ENCODE measurements around the gene PRLH. TPM values are rescaled to one million over a fixed set of nuclear protein-coding genes. Genes with fewer than 3 reads are reported as not detected.

The PRLH gene
- polyA plus RNA-seq, 3 donors from 2014 or later: not detected

- no peaks in the 10 kb centered on the region for H3K9me3 Mint-ChIP-seq
- no peaks in the 10 kb centered on the region for H3K36me3 Mint-ChIP-seq
- H3K27me3 Mint-ChIP-seq (ENCODE audit: low read depth in 3 of 3): peaks cover 0 to 4% (median 2%) of the 10 kb centered on the region in 3 donors
- no peak overlapping the region for H3K4me3 Mint-ChIP-seq
- H3K27ac Mint-ChIP-seq: no peak overlapping the region
- DNase-seq: no peak
- no peaks in the 10 kb centered on the region for H3K4me1 Mint-ChIP-seq
Observed at GRCh38 chr2:237546876-237547395, 19.4 kb upstream of the PRLH start.

DNA sequence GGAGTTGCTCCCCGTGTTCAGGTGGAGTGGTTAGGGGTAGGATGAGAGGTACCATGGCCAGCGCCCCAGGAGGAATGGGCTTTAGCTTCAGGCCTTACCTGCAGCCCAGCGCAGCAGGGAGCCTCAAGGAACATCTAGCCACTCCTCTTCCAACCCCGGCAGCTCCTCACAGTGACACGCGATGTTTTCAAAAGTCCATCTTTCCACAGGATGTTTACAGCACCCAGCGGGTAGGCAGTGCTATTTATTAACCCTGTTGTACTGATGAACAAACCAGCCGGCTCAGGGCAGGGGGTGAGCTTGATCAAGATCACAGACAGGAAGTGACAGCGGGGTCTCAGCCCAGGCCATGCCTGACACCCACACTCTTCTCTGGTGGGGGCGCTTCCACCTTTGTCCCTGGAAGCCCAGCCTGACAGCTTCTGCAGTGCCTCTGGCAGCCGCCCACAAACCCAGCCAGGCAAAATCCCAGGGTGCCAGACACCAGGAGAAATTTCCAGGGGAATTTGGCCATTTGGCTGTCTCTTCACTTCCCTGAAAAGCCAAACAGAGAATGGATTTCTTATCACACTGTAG lies 18.4 kb upstream of the PRLH start:
- H3K9me3 Mint-ChIP-seq: no peaks in the 10 kb centered on the region
- H3K27ac Mint-ChIP-seq: no peak overlapping the region
- peaks cover 0 to 9% (median 2%) of the 10 kb centered on the region in 3 donors for H3K27me3 Mint-ChIP-seq (ENCODE audit: low read depth in 3 of 3)
- H3K4me3 Mint-ChIP-seq: no peak overlapping the region
- DNase-seq: no peak
- H3K36me3 Mint-ChIP-seq: no peaks in the 10 kb centered on the region
- no peaks in the 10 kb centered on the region for H3K4me1 Mint-ChIP-seq

GRCh38 chr2:237549216-237549615 lies 17.2 kb upstream of the PRLH start:
- Mint-ChIP-seq H3K9me3 (peaks cover 0 to 6% (median 0%) of the 10 kb centered on the region in 6 donors), H3K36me3 (no peaks in the 10 kb centered on the region), H3K4me1 (no peaks in the 10 kb centered on the region), H3K27me3 (ENCODE audit: low read depth in 3 of 3) (peaks cover 0 to 13% (median 2%) of the 10 kb centered on the region in 3 donors), H3K27ac (no peak overlapping the region), H3K4me3 (no peak overlapping the region)
- DNase-seq: no peak

DNA sequence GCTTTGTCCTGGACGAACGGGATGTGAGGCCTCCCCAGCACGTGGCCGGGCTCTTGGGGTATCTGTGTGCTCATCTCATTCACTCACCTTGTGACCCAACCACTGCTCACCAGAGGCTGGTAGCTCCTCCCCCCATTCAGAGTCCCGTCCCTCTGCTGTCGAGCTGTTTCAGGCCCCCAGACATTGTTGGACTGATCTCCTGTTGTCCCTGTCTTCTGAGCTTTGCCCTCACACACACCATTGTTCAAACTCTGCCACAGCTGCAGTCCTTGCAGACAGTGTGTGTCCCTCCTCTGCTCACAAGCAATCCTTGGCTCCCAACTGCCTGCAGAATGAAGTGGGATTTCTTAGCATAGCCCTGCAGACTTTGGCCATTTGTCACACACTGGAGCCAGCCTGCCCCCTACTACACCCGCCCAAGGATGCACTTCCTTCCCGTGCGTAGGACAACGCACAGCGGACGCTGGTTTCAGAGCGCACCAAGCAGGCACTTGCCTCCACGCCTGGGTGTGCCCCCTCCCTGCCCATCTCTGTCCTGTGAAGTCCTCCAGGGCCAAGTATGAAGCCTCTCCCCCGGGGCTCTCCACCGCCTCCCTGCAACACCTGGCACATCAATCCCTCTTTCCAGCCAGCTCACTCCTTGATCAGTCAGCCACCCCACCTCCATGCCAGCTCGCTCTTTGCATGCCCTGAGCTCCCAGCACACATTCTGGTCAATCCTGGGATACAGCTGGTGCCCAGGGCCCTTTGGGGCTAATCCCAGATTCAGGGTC lies 16.5 kb upstream of the PRLH start:
- Mint-ChIP-seq H3K9me3 (peaks cover 0 to 11% (median 0%) of the 10 kb centered on the region in 6 donors), H3K36me3 (no peaks in the 10 kb centered on the region), H3K4me1 (no peaks in the 10 kb centered on the region), H3K4me3 (no peak overlapping the region), H3K27me3 (ENCODE audit: low read depth in 3 of 3) (peaks cover 0 to 13% (median 2%) of the 10 kb centered on the region in 3 donors), H3K27ac (no peak overlapping the region)
- DNase-seq: no peak

DNA sequence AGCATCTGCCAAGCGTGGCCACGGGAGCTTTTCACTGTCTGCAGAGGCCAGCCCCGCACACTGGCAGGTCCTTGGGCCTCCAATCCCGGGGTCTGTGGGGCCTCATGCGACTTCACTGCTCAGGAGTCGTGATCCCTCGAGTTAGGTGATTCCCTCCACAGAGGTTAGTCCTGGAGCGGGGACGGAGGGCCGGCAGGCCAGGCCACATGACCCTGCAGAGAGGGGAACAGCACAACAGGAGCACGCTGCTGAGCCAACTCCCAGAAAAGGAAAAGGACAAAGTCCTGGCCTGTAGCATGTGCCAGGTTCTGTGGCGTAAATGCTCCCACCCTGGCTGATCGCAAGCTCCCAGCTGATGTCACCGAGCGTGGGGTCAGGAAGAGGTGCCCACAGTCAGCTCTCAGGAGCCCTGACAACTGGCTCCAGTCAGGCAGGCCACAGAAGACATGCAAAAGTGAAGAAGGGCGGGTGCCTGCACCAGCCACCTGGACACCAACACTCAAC lies 15.3 kb upstream of the PRLH start:
- Mint-ChIP-seq H3K9me3 (peaks cover 0 to 20% (median 6%) of the 10 kb centered on the region in 6 donors), H3K36me3 (peaks cover 0 to 5% (median 0%) of the 10 kb centered on the region in 3 donors), H3K27me3 (ENCODE audit: low read depth in 3 of 3) (peaks cover 0 to 18% (median 2%) of the 10 kb centered on the region in 3 donors), H3K4me1 (no peaks in the 10 kb centered on the region), H3K4me3 (no peak overlapping the region), H3K27ac (no peak overlapping the region)
- DNase-seq: no peak

DNA sequence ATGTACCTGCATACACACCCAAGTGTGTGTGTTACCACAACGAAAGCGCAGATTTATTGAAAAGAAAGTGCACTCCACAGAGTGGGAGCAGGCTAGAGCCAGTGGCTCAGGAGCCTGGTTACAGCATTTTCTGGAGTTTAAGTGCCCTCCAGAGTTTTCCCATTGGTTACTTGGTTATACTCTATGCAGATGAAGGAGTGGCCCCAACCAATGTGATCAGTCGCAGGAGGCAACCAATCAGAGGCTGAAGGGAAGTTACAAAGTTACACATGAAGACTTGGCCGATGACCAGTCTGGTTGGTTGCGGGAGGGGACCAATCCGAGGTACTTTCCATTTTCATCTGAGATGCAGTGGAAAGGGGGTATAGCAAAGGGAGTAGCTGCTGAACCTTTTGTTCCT lies 13.5 kb upstream of the PRLH start:
- peaks cover 0 to 22% (median 9%) of the 10 kb centered on the region in 6 donors for H3K9me3 Mint-ChIP-seq

DNA sequence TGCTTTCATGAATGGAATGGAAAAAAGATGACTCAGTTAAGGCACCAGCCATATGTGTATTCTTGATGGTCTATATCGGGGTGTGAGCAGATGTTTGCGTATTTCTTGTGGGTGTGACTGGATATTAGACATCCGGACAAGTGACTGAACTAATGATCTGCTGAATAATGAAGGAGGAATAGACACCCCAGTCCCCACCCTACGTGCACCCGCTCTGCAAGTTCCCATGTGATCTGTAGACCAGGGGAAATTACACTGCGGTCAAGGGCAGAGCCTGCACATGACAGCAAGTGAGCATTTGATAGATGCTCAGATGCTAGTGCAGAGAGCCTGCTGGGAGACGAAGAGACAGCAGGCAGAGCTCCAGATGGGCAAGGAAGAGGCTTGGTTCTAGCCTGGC lies 12.4 kb upstream of the PRLH start:
- DNase-seq: no peak
- H3K9me3 Mint-ChIP-seq: peaks cover 0 to 22% (median 9%) of the 10 kb centered on the region in 6 donors
- H3K27me3 Mint-ChIP-seq (ENCODE audit: low read depth in 3 of 3): peaks cover 1 to 14% (median 2%) of the 10 kb centered on the region in 3 donors
- no peak overlapping the region for H3K4me3 Mint-ChIP-seq
- H3K36me3 Mint-ChIP-seq: peaks cover 0 to 7% (median 0%) of the 10 kb centered on the region in 3 donors
- H3K4me1 Mint-ChIP-seq: no peaks in the 10 kb centered on the region
- no peak overlapping the region for H3K27ac Mint-ChIP-seq

More for the DNA sequence above, 13.5 kb upstream of the PRLH start:
- no peak overlapping the region for H3K27ac Mint-ChIP-seq
- H3K4me1 Mint-ChIP-seq: no peaks in the 10 kb centered on the region
- DNase-seq: no peak
- H3K4me3 Mint-ChIP-seq: no peak overlapping the region
- H3K36me3 Mint-ChIP-seq: peaks cover 0 to 7% (median 0%) of the 10 kb centered on the region in 3 donors
- H3K27me3 Mint-ChIP-seq (ENCODE audit: low read depth in 3 of 3): peaks cover 1 to 18% (median 2%) of the 10 kb centered on the region in 3 donors

- DNase-seq: no peak
- Mint-ChIP-seq H3K4me3 (no peak overlapping the region), H3K36me3 (peaks cover 0 to 7% (median 0%) of the 10 kb centered on the region in 3 donors), H3K27ac (no peak overlapping the region), H3K9me3 (peaks cover 0 to 22% (median 9%) of the 10 kb centered on the region in 6 donors), H3K4me1 (no peaks in the 10 kb centered on the region), H3K27me3 (ENCODE audit: low read depth in 3 of 3) (peaks cover 2 to 14% (median 4%) of the 10 kb centered on the region in 3 donors)
Observed at GRCh38 chr2:237555560-237555959, 10.8 kb upstream of the PRLH start.

GRCh38 chr2:237556773-237557632 lies 9.4 kb upstream of the PRLH start:
- Mint-ChIP-seq H3K4me1 (no peaks in the 10 kb centered on the region), H3K9me3 (peaks cover 0 to 22% (median 9%) of the 10 kb centered on the region in 6 donors), H3K36me3 (peaks cover 0 to 7% (median 0%) of the 10 kb centered on the region in 3 donors), H3K27ac (no peak overlapping the region), H3K4me3 (no peak overlapping the region), H3K27me3 (ENCODE audit: low read depth in 3 of 3) (peaks cover 2 to 13% (median 4%) of the 10 kb centered on the region in 3 donors)
- no peak for DNase-seq

DNA sequence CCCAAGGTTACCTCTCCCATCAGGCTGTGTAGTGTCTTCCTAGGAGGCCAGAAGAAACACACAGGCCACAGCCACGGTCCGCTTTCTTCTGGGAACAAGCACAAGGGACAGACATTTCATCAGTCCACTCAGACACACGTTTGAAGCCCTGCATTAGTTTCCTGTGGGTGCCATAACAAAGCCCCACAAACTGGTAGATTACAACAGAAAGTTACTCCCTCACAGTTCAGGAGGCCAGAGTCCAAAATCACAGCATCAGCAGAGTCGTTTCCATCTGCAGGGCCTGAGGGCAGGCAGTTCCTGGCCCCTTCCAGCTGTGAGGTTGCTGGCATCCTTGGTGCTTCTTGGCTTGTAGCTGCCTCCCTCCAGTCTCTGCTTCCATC lies 8.8 kb upstream of the PRLH start:
- peaks cover 0 to 7% (median 0%) of the 10 kb centered on the region in 3 donors for H3K36me3 Mint-ChIP-seq
- H3K27ac Mint-ChIP-seq: no peak overlapping the region
- no peak overlapping the region for H3K4me3 Mint-ChIP-seq
- peaks cover 2 to 9% (median 4%) of the 10 kb centered on the region in 3 donors for H3K27me3 Mint-ChIP-seq (ENCODE audit: low read depth in 3 of 3)
- no peak for DNase-seq
- H3K9me3 Mint-ChIP-seq: peaks cover 0 to 22% (median 9%) of the 10 kb centered on the region in 6 donors
- H3K4me1 Mint-ChIP-seq: no peaks in the 10 kb centered on the region

DNA sequence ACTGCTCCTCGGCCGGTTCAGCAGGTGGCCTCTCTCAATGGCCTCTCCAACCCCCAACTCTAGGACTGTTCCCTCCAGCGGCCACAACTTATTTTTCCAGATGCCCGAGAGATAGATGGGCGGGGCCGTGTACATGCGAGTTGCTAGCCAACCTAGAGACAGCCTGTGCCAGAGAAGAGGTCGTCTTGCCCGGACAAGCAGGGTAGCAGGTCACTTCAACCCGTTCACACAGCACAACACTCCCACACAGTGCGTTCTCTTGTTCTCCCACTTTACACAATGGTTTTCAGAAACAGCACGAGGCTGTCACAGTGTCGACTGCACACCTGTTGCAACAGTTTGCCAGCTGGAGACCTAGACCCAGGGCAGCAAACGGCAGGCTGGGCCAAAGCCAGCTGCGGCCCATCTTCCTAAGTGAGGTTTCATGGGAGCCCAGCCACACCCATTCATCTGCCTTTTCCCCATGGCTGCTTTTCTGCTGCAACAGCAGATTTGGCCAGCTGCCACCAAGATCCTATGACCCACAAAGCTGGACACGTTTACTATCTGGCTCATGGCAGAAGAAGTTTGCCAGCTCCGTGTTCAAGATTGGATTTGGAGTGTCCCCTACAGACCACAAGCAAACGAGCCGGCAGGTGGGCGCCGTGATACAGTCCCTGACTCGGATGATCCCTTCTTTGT lies 7.3 kb upstream of the PRLH start:
- Mint-ChIP-seq H3K4me1 (no peaks in the 10 kb centered on the region), H3K9me3 (peaks cover 1 to 18% (median 8%) of the 10 kb centered on the region in 6 donors), H3K4me3 (no peak overlapping the region), H3K27ac (no peak overlapping the region), H3K27me3 (ENCODE audit: low read depth in 3 of 3) (peaks cover 2 to 5% (median 4%) of the 10 kb centered on the region in 3 donors), H3K36me3 (peaks cover 0 to 7% (median 0%) of the 10 kb centered on the region in 3 donors)
- DNase-seq: no peak

GRCh38 chr2:237561221-237561620 lies 5.2 kb upstream of the PRLH start:
- Mint-ChIP-seq H3K9me3 (peaks cover 1 to 6% (median 2%) of the 10 kb centered on the region in 6 donors), H3K4me3 (no peak overlapping the region), H3K4me1 (no peaks in the 10 kb centered on the region), H3K27ac (no peak overlapping the region), H3K36me3 (peaks cover 0 to 1% (median 0%) of the 10 kb centered on the region in 3 donors), H3K27me3 (ENCODE audit: low read depth in 3 of 3) (peaks cover 3 to 4% (median 4%) of the 10 kb centered on the region in 3 donors)
- DNase-seq: no peak

DNA sequence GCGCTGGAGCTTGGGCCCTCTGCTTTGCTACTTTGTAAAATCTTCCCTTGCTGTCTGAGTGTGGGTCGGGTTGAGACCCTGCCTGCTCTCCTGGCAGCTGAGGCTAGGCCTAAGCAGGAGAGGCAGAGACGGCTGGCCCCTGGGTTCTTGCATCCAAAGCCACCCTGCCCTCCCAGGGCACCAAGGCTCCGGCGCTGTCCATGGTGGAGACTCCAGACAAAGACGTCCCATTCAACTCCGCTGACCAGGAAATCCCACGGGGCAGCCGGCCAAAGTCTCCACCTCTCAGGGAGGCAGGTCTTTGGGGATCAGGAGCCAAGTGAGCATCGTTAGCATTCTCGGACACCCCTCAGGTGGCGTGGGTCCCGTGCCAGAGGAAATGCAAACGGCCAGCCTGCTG lies 2.6 kb upstream of the PRLH start:
- Mint-ChIP-seq H3K4me3 (no peak overlapping the region), H3K27ac (no peak overlapping the region), H3K27me3 (ENCODE audit: low read depth in 3 of 3) (peaks cover 3 to 6% (median 3%) of the 10 kb centered on the region in 3 donors), H3K36me3 (no peaks in the 10 kb centered on the region), H3K9me3 (peaks cover 0 to 1% (median 0%) of the 10 kb centered on the region in 6 donors), H3K4me1 (no peaks in the 10 kb centered on the region)
- no peak for DNase-seq
